ENCODE measurements around the gene TXNIP. TPM values are rescaled to one million over a fixed set of nuclear protein-coding genes. Genes with fewer than 3 reads are reported as not detected.

The TXNIP gene
- total RNA-seq = 1,000 to 10,000 TPM; 3,407 to 4,253 (median 3,725) TPM

DNA sequence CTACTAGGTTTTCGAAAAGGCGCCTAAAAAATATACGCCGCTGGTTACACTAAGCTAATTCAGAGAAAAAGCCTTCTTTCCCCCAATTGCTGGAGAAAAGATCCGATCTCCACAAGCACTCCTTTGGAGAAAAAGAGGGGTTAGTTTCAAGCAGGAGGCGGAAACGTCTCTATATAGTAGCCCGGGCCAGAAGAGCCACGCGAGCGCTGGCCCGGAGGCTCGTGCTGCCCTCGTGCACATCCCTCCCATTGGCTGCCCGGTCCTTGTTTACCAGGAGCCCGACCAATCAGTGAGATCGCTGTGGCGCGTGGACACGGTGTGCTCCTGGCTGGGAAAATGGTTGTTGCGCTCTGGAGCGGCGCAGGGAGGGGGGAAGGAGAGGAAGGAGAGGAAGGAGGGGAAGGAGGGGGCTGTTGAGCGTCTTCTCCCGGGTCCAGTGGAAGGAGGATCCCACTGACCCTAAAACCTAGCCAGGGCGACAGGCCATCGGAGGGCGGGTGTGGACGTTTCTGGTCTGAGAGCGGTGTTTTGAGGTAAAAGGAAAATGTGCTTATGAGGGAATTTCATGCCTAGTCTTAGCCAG lies at the start of gene TXNIP:
TSS of gene TXNIP (minus strand) at position 147 of the 583 bp plus-strand sequence. CDS start 313 bp downstream, outside the sequence.
- no peak for TF ChIP-seq CTCF (IDR thresholded peaks at IDR 0.05; ENCODE audit: low read depth)

- TF ChIP-seq CTCF (IDR thresholded peaks at IDR 0.05; ENCODE audit: low read depth) = no peak
Observed at GRCh38 chr1:146039844-146040194, 43.4 kb upstream of the TXNIP start.

- no peak for TF ChIP-seq CTCF (IDR thresholded peaks at IDR 0.05; ENCODE audit: low read depth)
Observed at GRCh38 chr1:146036965-146037646, 40.7 kb upstream of the TXNIP start.

GRCh38 chr1:146036241-146036964 lies 40.0 kb upstream of the TXNIP start:
- no peak for TF ChIP-seq CTCF (IDR thresholded peaks at IDR 0.05; ENCODE audit: low read depth)

DNA sequence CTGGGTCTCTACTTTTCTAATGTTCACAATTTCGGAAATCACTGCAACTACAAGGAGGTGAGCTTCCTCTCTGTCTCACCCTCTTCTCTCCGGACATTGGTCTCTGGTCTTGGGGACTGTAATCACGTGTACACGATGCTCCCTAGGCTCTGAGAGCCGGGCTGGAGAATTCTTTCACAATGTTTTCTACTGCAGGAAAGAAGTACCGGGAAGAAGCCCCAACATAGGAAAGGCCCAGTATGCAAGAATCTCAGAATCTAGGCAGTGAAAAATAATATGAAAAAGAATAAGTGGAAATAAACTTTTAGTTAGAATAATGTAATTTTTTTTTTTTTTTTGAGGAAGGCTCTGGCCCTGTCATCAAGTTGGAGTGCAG lies 38.7 kb upstream of the TXNIP start:
- TF ChIP-seq CTCF (IDR thresholded peaks at IDR 0.05; ENCODE audit: low read depth) = no peak

DNA sequence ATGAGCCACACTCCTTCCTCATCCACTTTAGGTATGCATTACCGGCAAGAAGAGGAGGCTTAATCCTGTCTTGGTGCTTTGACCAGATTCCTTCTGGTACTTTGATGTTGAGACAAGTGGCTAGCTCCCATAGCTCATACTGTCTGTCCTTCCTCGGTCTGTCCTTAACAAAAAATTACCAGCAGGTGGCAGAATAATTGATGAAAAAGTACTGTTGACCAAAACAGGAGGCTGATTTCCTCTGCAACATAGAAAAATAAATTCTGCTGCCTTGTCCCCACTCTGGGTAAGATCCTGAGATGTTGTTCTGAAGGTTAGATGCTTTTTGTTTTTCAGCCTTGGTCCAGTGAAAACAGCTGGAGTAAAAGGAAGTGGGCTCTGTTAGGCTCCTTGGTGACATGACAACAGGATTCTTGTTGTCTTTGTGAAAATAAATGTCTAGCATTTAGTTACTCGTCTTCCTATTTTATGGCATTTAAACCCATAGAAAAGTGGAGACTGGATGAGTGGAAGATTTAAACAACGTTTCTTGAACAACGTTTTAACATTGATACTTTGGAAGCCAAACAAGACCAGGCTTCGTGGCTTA lies 36.3 kb upstream of the TXNIP start:
- TF ChIP-seq CTCF (IDR thresholded peaks at IDR 0.05; ENCODE audit: low read depth) = no peak

GRCh38 chr1:146031476-146031875 lies 35.1 kb upstream of the TXNIP start:
- no peak for TF ChIP-seq CTCF (IDR thresholded peaks at IDR 0.05; ENCODE audit: low read depth)
